Erythroblast (primary cell): ENCODE data around the gene HOXC10.
A peak's percentile ranks its signal among the peaks of the same experiment; 100 is the strongest.

Source experiments
- DNase-seq, 2 experiments: peaks; one replicate each; lab custom pipeline; 2025; lab: John Stamatoyannopoulos, UW
- GATA1 ChIP-seq: IDR thresholded peaks from 2 replicates; pipeline ENCODE4 v1.6.1; 2011; ENCODE audit warnings: low read depth, mild to moderate bottlenecking, control low read depth, low read length, moderate library complexity
- POLR2A ChIP-seq: IDR thresholded peaks from 2 replicates; pipeline ENCODE4 v1.6.1; 2011; ENCODE audit warnings: mild to moderate bottlenecking, low read length

The HOXC10 gene

GRCh38 chr12:53984901-53985691, at the start of gene HOXC10:
Gene HOXC10, plus strand, starts transcription at chr12:53985146. Its CDS starts 114 bp downstream, at chr12:53985260.
- no peak for TF ChIP-seq GATA1
- no peak for TF ChIP-seq POLR2A
- DNase-seq = peak; percentile 85 to 92

GRCh38 chr12:53935383-53936341, 49.3 kb upstream of the HOXC10 start:
- no peak for DNase-seq
- TF ChIP-seq GATA1 (no peak), POLR2A (no peak)

GRCh38 chr12:53937099-53937498, 47.8 kb upstream of the HOXC10 start:
- TF ChIP-seq GATA1 = no peak
- TF ChIP-seq POLR2A = no peak
- no peak for DNase-seq

- TF ChIP-seq POLR2A (no peak), GATA1 (no peak)
Measured at GRCh38 chr12:53937596-53938325, 47.2 kb upstream of the HOXC10 start.

GRCh38 chr12:53938326-53939140, 46.4 kb upstream of the HOXC10 start, which contains the start of gene HOXC13:
Gene HOXC13, plus strand, starts transcription at chr12:53938831. Its CDS starts 76 bp downstream, at chr12:53938907.
- DNase-seq = peak; percentile 37 to 65
- no peak for TF ChIP-seq POLR2A
- TF ChIP-seq GATA1 = no peak

More at GRCh38 chr12:53937596-53938325, 47.2 kb upstream of the HOXC10 start:
- no peak for DNase-seq

GRCh38 chr12:53939141-53940108, 45.5 kb upstream of the HOXC10 start:
- no peak for TF ChIP-seq POLR2A
- no peak for TF ChIP-seq GATA1
- no peak for DNase-seq

- no peak for TF ChIP-seq GATA1
- no peak for DNase-seq
Measured at GRCh38 chr12:53940443-53941014, 44.4 kb upstream of the HOXC10 start.

GRCh38 chr12:53941187-53941586, 43.8 kb upstream of the HOXC10 start:
- TF ChIP-seq GATA1 (no peak), POLR2A (no peak)
- no peak for DNase-seq

GRCh38 chr12:53941750-53942149, 43.2 kb upstream of the HOXC10 start:
- no peak for TF ChIP-seq POLR2A
- no peak for TF ChIP-seq GATA1

GRCh38 chr12:53942467-53942997, 42.4 kb upstream of the HOXC10 start:
- no peak for DNase-seq
- TF ChIP-seq GATA1 (no peak), POLR2A (no peak)

More at GRCh38 chr12:53941750-53942149, 43.2 kb upstream of the HOXC10 start:
- DNase-seq = no peak

- DNase-seq = no peak
- no peak for TF ChIP-seq POLR2A
Measured at GRCh38 chr12:53944209-53944608, 40.7 kb upstream of the HOXC10 start.
